Peyer's patch (tissue), 4 donors: ENCODE measurements around the gene MBTPS1. TPM values are rescaled to one million over a fixed set of nuclear protein-coding genes. Genes with fewer than 3 reads are reported as not detected.

ENCODE experiments used
- DNase-seq, 3 donors: peaks; one replicate each; pipeline ENCODE4 v3.0.0-alpha.2; 2017 to 2019
- H3K27ac ChIP-seq, 4 donors: fragments of 200-600 bp; sonication (generic); one replicate each; pipeline ENCODE4 v1.5.1; 2016 to 2019
- H3K27me3 ChIP-seq, 2 donors: fragments of 200-600 bp; sonication (generic); one replicate each; pipeline ENCODE4 v1.5.1; 2019
- H3K36me3 ChIP-seq, 3 donors: fragments of 200-600 bp; sonication (generic); one replicate each; pipeline ENCODE4 v1.5.1; 2016 to 2019
- H3K4me1 ChIP-seq, 4 donors: fragments of 200-600 bp; sonication (generic); one replicate each; pipeline ENCODE4 v1.5.1; 2016 to 2019
- H3K4me3 ChIP-seq, 4 donors: fragments of 200-600 bp; sonication (generic); 1 replicate in 3 of 4; 2 replicates in 1 of 4; pipeline ENCODE4 v1.5.1; 2016 to 2019; ENCODE audit warnings: mild to moderate bottlenecking in 1 of 4
- H3K9me3 ChIP-seq, 4 donors: fragments of 200-600 bp; sonication (generic); one replicate each; pipeline ENCODE4 v1.5.1; 2016 to 2019; ENCODE audit warnings: mild to moderate bottlenecking in 1 of 4
- POLR2A ChIP-seq, 2 donors: fragments of 450-650 bp; IDR thresholded peaks; one replicate each; pipeline ENCODE4 v1.5.1; 2017; ENCODE audit warnings: antibody characterized with exemption in 2 of 2, mild to moderate bottlenecking in 2 of 2, moderate library complexity in 2 of 2
- total RNA-seq, 4 donors: library from RNA; depleted of rRNA; stranded (reverse); fragments of >200 nt; gene quantifications; one replicate each; pipeline ENCODE4 v1.1.0, GENCODE V29; 2016
- TF ChIP-seq, protein P1 (sequence below), 6 experiments: fragments of 450-650 bp in 4 of 6; fragments of 200-600 bp in 2 of 6; sonication (generic) in 1 of 6; IDR thresholded peaks; one replicate each; pipeline ENCODE4 v1.5.1; 2017 to 2019; ENCODE audit warnings: antibody characterized with exemption in 6 of 6, mild to moderate bottlenecking in 3 of 6, moderate library complexity in 1 of 6

MBTPS1 gene
- total RNA-seq, 4 donors from 2014 or later = 79.0 to 104 (median 91.7) TPM

DNA sequence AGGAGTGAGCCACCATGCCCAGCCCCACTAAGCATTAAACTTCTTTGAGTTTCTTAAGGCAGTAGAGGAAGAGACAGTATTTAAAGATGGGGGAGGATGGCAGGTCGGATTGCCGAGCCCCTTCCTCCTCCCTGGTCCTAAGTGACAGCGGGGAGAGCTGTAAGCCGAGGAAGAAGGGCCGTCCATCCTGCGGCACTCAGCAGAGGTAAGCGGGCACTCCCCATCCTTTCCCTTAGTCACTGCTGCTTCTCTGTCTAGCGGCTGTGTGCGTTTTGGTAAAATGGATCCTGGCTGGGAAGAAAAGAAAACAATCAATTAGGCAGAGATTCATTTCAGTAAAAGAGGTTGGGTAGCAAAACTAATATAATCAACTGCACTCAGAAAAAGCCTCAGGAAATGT, 42.3 kb upstream of the MBTPS1 start:
- DNase-seq = no peak
- H3K9me3 ChIP-seq = no peaks in the 10 kb centered on the region
- H3K36me3 ChIP-seq = no peaks in the 10 kb centered on the region

DNA sequence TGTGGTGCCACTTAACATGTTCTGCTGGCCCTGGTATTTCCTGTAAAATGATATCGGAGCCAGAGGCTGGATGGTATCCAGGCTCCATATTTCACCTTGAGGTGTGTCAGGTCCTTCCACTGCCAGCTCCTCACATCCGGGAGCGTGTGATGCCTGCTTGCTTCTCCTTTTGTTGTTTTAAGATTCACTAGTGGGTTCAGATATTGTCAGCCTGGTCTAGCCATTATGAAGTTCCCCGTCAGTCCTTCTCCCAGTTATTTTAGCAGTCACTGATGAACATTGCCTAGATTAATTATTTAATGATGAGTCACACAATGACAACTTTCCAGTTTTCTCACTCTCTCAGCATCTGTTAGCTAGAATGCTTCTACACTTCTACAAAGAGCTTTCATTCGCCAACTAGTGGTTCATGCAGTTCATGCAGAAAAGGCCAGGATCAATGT, 39.6 kb upstream of the MBTPS1 start:
- Histone ChIP-seq H3K4me1 (no peaks in the 10 kb centered on the region), H3K9me3 (no peaks in the 10 kb centered on the region), H3K36me3 (no peaks in the 10 kb centered on the region), H3K27me3 (no peaks in the 10 kb centered on the region), H3K4me3 (no peak overlapping the region), H3K27ac (no peak overlapping the region)
- no peak for DNase-seq
- TF ChIP-seq, protein P1, sequence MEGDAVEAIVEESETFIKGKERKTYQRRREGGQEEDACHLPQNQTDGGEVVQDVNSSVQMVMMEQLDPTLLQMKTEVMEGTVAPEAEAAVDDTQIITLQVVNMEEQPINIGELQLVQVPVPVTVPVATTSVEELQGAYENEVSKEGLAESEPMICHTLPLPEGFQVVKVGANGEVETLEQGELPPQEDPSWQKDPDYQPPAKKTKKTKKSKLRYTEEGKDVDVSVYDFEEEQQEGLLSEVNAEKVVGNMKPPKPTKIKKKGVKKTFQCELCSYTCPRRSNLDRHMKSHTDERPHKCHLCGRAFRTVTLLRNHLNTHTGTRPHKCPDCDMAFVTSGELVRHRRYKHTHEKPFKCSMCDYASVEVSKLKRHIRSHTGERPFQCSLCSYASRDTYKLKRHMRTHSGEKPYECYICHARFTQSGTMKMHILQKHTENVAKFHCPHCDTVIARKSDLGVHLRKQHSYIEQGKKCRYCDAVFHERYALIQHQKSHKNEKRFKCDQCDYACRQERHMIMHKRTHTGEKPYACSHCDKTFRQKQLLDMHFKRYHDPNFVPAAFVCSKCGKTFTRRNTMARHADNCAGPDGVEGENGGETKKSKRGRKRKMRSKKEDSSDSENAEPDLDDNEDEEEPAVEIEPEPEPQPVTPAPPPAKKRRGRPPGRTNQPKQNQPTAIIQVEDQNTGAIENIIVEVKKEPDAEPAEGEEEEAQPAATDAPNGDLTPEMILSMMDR (IDR thresholded peaks at IDR 0.05) = no peak
- TF ChIP-seq POLR2A (IDR thresholded peaks at IDR 0.05) = no peak

More for the DNA sequence above, 42.3 kb upstream of the MBTPS1 start:
- Histone ChIP-seq H3K27ac (no peak overlapping the region), H3K4me3 (no peak overlapping the region), H3K4me1 (no peaks in the 10 kb centered on the region), H3K27me3 (no peaks in the 10 kb centered on the region)
- TF ChIP-seq POLR2A (IDR thresholded peaks at IDR 0.05) = no peak
- TF ChIP-seq, protein P1 (IDR thresholded peaks at IDR 0.05) = no peak

DNA sequence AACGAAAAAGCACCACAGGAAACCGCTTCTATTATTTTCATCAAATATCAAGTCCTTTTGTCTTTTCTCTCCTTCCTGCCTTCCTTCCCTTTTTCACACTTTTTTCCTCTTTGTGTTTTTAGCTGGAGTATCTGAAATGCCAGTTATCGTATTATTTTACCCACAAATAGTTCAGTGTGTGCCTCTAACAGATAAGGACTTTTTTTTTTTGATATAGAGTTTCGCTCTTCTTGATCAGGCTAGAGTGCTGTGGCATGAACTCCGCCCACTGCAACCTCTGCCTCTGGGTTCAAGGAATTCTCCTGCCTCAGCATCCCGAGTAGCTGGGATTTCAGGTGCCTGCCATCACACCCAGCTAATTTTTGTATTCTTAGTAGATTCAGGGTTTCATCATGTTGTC, 39.0 kb upstream of the MBTPS1 start:
- Histone ChIP-seq H3K9me3 (no peaks in the 10 kb centered on the region), H3K4me3 (no peak overlapping the region), H3K27me3 (no peaks in the 10 kb centered on the region), H3K27ac (no peak overlapping the region), H3K36me3 (no peaks in the 10 kb centered on the region), H3K4me1 (no peaks in the 10 kb centered on the region)
- no peak for DNase-seq
- no peak for TF ChIP-seq POLR2A (IDR thresholded peaks at IDR 0.05)
- TF ChIP-seq, protein P1 (IDR thresholded peaks at IDR 0.05) = no peak

DNA sequence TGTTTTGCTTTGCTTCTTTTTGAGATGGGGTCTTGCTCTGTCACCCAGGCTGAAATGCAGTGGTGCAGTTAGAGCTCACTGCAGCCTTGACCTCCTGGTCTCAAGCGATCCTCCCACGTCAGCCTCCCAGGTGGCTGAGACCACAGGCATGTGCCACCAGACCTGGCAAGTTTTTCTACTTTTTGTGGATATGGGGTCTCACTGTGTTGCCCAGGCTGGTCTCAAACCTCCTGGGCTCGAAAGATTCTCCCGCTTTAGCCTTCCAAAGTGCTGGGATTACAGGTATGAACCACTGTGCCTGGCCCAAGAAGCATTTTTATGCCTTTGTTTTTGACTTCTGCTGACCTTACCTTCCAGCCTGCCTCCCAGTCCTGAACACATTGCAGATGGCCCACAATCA, 38.5 kb upstream of the MBTPS1 start:
- Histone ChIP-seq H3K27ac (no peak overlapping the region), H3K27me3 (no peaks in the 10 kb centered on the region), H3K4me3 (no peak overlapping the region), H3K9me3 (no peaks in the 10 kb centered on the region), H3K4me1 (no peaks in the 10 kb centered on the region), H3K36me3 (no peaks in the 10 kb centered on the region)
- TF ChIP-seq POLR2A (IDR thresholded peaks at IDR 0.05) = no peak
- TF ChIP-seq, protein P1 (IDR thresholded peaks at IDR 0.05) = no peak
- no peak for DNase-seq

DNA sequence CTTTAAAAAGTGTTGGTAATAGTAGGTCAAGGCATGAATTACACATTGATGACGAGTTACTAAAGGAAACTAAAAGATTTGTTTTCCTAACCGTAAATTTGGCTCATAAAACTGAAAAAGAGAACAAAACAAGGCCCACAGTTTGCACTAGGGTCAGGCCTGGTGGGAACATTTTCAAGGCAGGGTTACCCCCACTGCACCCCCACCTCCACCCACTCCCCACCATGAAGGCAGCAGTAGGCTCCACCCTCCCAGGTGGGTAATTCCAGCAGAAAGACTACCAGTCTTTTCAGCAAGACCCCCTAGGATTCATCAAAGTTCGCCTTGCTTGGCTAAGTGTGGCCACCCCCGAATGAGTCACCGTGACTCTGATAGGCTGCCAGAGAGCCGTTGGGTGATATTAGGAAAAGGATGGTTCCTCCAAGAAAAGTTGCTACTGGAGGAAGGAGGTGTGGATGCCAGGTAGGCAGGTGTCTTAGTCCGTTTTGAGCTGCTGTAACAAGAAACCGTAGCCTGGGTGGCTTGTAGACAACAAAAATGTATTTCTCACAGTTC, 37.0 kb upstream of the MBTPS1 start:
- Histone ChIP-seq H3K9me3 (no peaks in the 10 kb centered on the region), H3K36me3 (no peaks in the 10 kb centered on the region), H3K27ac (no peak overlapping the region), H3K4me1 (no peaks in the 10 kb centered on the region), H3K27me3 (no peaks in the 10 kb centered on the region), H3K4me3 (no peak overlapping the region)
- TF ChIP-seq POLR2A (IDR thresholded peaks at IDR 0.05) = no peak
- TF ChIP-seq, protein P1 (IDR thresholded peaks at IDR 0.05) = no peak
- DNase-seq = no peak

DNA sequence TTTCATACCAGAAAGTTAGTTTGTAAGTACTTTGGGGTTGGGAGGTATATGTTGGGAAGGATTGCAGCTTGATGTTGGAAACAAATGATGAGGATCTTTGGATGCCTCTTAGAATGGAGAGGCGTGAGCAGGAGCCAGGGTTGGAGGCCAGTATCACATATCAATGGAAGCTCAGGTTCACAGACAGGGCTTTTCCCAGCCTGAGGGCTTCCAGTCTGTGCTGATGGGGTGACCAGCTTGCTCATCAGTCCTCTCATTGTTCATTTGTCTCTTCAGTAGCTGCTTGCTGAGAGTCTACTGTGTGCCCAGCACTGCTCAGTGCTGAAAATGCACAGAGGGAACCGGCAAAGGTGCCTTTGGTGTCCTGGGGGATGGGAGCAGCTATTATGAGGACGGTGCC, 34.2 kb upstream of the MBTPS1 start:
- Histone ChIP-seq H3K36me3 (no peaks in the 10 kb centered on the region), H3K4me3 (no peak overlapping the region), H3K4me1 (no peaks in the 10 kb centered on the region), H3K27ac (no peak overlapping the region), H3K27me3 (no peaks in the 10 kb centered on the region), H3K9me3 (no peaks in the 10 kb centered on the region)
- no peak for DNase-seq
- no peak for TF ChIP-seq POLR2A (IDR thresholded peaks at IDR 0.05)
- TF ChIP-seq, protein P1 (IDR thresholded peaks at IDR 0.05) = no peak
